ENCODE results near the gene PDP2. TPM values are rescaled to one million over a fixed set of nuclear protein-coding genes. Genes with fewer than 3 reads are reported as not detected.

PDP2 gene
- total RNA-seq, 1 experiment from 2014 or later, result 2.5 TPM

- no peak overlapping the region for H3K4me3 ChIP-seq
- H3K9me3 ChIP-seq, result no peaks in the 10 kb centered on the region
- H3K27me3 ChIP-seq, result no peaks in the 10 kb centered on the region
- H3K36me3 ChIP-seq, result no peaks in the 10 kb centered on the region
- DNase-seq, result no peak
Measured at GRCh38 chr16:66919569-66920298, 39.4 kb downstream of the PDP2 start.

DNA sequence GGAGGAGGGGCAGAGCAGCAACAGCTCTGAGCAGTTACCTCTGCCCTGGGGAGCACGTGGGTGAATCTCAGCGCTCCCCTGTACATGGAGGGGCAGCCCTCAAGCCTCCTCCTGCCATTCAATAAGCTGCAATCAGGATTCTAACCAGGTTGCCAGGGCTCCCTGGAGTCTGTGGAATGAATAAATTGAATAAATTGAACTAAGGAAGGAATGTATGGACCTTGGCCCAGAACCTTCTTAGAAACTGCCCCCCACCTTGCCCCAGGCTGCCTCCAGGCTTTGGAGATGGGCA is 39.9 kb downstream of the PDP2 start:
- Histone ChIP-seq H3K9me3 (no peaks in the 10 kb centered on the region), H3K36me3 (no peaks in the 10 kb centered on the region), H3K27me3 (no peaks in the 10 kb centered on the region), H3K4me3 (no peak overlapping the region)
- DNase-seq, result no peak

DNA sequence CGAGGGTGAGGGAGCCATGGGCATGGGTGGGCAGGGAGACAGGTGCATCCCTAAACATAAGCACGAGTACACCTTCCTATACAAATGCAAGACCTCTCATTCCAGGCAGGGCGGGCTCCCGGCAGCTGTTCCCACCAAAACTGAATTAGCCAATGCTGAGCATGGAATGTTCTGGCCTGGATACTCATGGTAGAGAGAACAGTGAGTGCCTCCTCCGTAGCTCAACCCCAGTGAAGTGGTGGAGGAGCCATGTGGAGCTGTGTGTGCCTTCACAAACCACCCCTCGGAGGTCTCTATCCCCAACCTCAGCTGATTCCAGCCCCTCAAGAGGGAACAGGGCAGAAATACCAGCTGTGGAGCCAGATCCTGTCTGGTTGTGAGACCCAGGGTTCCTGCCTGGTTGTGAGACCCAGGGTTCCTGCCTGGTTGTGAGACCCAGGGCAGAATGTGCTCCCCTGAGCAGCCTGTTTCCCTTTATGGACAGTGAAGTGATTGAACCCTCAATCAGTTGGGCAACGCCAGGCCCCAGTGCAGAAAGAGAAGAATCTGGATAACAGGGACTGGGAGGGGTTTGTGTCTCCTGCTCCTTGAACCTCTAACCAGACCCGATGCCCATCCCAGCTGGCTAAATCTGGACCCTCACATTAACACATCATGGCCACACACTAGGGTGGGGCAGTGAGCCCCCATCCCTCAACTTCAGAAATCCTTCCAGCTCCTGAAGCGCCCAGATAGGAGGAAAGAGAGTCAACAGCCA is 40.8 kb downstream of the PDP2 start:
- H3K27me3 ChIP-seq, result no peaks in the 10 kb centered on the region
- no peak for DNase-seq

GRCh38 chr16:66921729-66922450 is 41.6 kb downstream of the PDP2 start:
- H3K9me3 ChIP-seq, result no peaks in the 10 kb centered on the region
- H3K4me3 ChIP-seq, result no peak overlapping the region
- no peaks in the 10 kb centered on the region for H3K27me3 ChIP-seq
- DNase-seq, result no peak
- no peaks in the 10 kb centered on the region for H3K36me3 ChIP-seq

More for the DNA sequence above, 40.8 kb downstream of the PDP2 start:
- Histone ChIP-seq H3K36me3 (no peaks in the 10 kb centered on the region), H3K9me3 (no peaks in the 10 kb centered on the region), H3K4me3 (no peak overlapping the region)

- no peak overlapping the region for H3K4me3 ChIP-seq
- DNase-seq, result no peak
- no peaks in the 10 kb centered on the region for H3K27me3 ChIP-seq
- H3K9me3 ChIP-seq, result no peaks in the 10 kb centered on the region
- H3K36me3 ChIP-seq, result no peaks in the 10 kb centered on the region
Measured at GRCh38 chr16:66923247-66923731, 43.0 kb downstream of the PDP2 start.

- H3K4me3 ChIP-seq, result no peak overlapping the region
- DNase-seq, result no peak
- no peaks in the 10 kb centered on the region for H3K27me3 ChIP-seq
- no peaks in the 10 kb centered on the region for H3K36me3 ChIP-seq
- no peaks in the 10 kb centered on the region for H3K9me3 ChIP-seq
Measured at GRCh38 chr16:66923866-66924265, 43.6 kb downstream of the PDP2 start.

GRCh38 chr16:66924527-66925321 is 44.4 kb downstream of the PDP2 start:
- no peaks in the 10 kb centered on the region for H3K36me3 ChIP-seq
- H3K27me3 ChIP-seq, result no peaks in the 10 kb centered on the region
- peak; percentile 33 for DNase-seq

DNA sequence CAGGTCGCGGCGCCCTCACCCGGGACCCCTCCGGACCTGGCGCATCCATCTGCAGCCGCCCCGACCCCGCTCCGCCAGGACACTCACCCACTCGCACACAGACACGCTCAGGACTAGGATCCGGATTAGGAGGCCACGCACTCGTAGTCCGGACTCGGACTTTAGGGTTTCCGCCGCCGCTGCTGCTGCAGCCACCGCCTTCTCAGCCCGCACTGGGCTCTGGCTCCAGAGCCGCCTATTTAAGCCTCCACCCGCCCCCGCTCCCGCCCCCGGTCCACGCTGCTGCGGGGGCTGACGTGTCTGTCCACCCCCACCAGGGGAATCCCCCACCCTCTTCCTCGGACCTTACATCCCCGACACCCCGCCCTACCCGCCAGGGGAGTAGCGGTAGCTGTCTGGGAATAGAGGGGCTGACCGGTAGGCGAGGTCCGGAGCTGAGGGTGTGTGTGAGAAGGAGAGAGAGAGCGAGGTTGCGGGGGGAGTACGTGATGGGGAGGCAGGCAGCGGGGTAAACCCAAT is 45.1 kb downstream of the PDP2 start, which contains the start of gene RRAD:
TSS of gene RRAD (minus strand) at position 214 of the 519 bp plus-strand sequence. CDS start 356 bp downstream, outside the sequence.
- peak; percentile 56 for DNase-seq
- H3K4me3 ChIP-seq, result peak within 1 kb of the TSS; percentile 38

More at GRCh38 chr16:66924527-66925321, 44.4 kb downstream of the PDP2 start:
- no peaks in the 10 kb centered on the region for H3K9me3 ChIP-seq
- H3K4me3 ChIP-seq, result peak overlapping the region; percentile 38

GRCh38 chr16:66926171-66926947 is 46.0 kb downstream of the PDP2 start:
- peak; percentile 72 for DNase-seq
- H3K36me3 ChIP-seq, result no peaks in the 10 kb centered on the region
- H3K27me3 ChIP-seq, result no peaks in the 10 kb centered on the region
- H3K9me3 ChIP-seq, result no peaks in the 10 kb centered on the region
- H3K4me3 ChIP-seq, result no peak overlapping the region

More for the DNA sequence above, 45.1 kb downstream of the PDP2 start, which contains the start of gene RRAD:
- H3K36me3 ChIP-seq, result no peaks in the 10 kb centered on the region
- H3K9me3 ChIP-seq, result no peaks in the 10 kb centered on the region
- H3K27me3 ChIP-seq, result no peaks in the 10 kb centered on the region

DNA sequence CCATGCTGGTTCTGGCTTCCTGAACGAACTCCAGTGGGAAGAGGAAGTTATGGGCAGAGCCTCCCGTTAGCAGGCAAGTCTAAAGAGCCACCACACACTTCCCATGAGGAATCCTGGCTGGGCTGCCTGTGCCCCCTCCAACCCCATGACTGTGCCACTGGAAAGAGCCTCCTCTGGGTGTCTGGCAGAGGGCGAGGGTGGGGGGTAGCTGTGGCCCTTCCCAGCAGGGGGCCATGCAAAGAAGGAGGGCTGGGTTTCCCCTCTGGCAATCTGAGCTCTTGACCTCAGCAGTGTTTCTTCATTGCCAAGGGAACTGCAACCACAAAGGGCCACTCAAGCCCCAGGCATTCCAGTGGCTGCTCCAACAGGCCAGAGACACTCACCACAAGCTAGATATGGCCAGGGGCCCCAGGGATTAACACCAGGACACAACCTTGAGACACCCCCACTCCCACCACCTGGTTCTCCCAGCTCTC is 46.7 kb downstream of the PDP2 start:
- H3K27me3 ChIP-seq, result no peaks in the 10 kb centered on the region
- H3K4me3 ChIP-seq, result no peak overlapping the region
- no peaks in the 10 kb centered on the region for H3K9me3 ChIP-seq
- H3K36me3 ChIP-seq, result no peaks in the 10 kb centered on the region
- DNase-seq, result peak; percentile 93

DNA sequence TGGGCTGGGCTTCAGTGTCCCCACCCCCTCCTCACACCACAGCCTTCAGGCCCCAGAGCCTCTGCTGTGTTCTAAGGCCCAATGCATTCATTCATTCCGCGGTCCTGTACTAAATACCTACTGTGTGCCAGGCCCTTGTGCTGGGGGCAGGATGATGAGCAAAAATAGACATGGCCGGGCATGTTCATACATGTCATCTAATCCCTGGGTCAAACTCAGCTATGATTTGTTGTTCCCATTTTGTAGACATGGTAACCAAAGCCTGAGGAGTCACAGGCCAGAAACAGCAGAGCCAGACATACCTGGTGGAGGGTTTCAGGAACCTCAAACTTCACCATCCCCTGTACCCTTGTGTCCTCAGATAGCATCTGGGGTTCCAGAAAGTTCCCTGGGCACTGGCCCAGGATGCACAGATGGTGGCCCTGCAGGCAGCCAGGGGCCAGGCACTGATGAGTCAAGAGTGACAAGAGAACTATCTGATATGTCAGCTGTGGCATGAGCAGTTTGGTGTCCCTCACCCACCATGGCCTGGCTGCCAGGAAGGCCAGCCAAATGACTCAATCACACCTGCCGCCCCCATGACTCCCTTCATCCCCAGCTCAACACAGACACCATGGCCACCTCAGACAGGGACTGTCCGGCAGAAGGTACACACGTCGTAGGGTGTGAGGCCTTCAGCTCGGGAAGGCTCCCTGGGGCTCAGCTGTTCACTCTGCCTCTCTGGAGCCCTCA is 47.8 kb downstream of the PDP2 start:
- H3K4me3 ChIP-seq, result no peak overlapping the region
- no peaks in the 10 kb centered on the region for H3K36me3 ChIP-seq
- H3K9me3 ChIP-seq, result no peaks in the 10 kb centered on the region
- no peaks in the 10 kb centered on the region for H3K27me3 ChIP-seq
- DNase-seq, result peak; percentile 70

DNA sequence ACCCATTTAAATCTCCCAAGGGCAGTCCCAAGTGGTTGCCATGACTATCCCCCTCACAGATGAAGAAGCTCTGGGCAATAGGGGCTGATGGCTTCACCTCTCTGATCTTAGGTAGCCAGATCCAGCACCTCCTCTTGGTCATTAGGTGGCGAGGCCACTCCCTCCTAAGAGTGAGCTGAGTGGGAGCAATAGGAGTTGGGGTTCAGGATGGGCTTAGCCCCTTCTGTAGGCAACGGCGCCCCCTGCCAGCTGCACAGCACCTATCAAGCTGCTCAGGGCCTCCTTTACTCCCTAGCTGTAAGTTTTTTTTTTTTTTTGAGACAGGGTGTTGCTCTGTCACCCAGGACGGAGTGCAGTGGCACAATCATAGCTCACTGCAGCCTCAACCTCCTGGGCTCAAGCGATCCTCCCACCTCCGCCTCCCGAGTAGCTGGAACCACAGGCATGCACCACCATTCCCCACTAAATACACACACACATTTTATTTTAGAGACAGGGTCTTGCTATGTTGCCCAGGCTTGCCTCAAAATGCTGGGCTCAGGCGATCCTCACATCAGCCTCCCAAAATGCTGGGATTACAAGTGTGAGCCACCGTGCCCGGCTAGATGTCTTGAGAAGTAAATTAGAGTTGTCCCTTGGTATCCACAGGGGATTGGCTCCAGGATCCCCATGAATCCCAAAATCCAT is 48.5 kb downstream of the PDP2 start:
- H3K27me3 ChIP-seq, result no peaks in the 10 kb centered on the region
- DNase-seq, result peak; percentile 48

GRCh38 chr16:66930189-66930588 is 49.9 kb downstream of the PDP2 start:
- Histone ChIP-seq H3K27me3 (no peaks in the 10 kb centered on the region), H3K4me3 (no peak overlapping the region), H3K36me3 (no peaks in the 10 kb centered on the region), H3K9me3 (no peaks in the 10 kb centered on the region)
- DNase-seq, result no peak

More for the DNA sequence above, 48.5 kb downstream of the PDP2 start:
- Histone ChIP-seq H3K36me3 (no peaks in the 10 kb centered on the region), H3K9me3 (no peaks in the 10 kb centered on the region), H3K4me3 (no peak overlapping the region)

DNA sequence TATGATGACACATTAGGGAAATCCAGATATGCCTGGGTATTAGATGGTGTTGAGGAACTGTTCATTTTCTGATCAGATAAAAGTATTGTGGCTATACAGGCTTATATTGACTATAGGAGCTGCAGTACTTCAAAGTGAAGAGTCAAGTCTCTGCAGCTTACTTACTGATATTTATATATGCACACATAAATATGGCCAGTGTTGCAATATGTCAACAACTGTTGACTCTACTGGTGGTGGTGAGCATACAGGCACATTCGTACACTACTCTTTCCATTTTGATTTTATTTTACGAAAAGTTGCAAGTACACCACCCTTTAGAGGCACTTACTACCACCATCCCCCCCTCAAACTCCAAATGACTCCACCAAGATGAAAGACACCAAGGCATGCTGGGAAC is 51.4 kb downstream of the PDP2 start:
- H3K9me3 ChIP-seq, result no peaks in the 10 kb centered on the region
- H3K36me3 ChIP-seq, result no peaks in the 10 kb centered on the region; the same call in 1 of the 2 replicates
- no peak overlapping the region for H3K4me3 ChIP-seq
- H3K27me3 ChIP-seq, result no peaks in the 10 kb centered on the region
- no peak for DNase-seq
